Mesenchymal stem cell (in vitro differentiated cells and primary cell): Measurements from ENCODE around the gene ATP2C1.
A peak's percentile ranks its signal among the peaks of the same experiment; 100 is the strongest.

Experiments
- DNase-seq: peaks from one replicate; pipeline ENCODE4 v3.0.0-alpha.2; 2013
- H2AFZ ChIP-seq: one replicate; pipeline ENCODE4 v1.6.1; 2013; ENCODE audit warnings: low read depth, mild to moderate bottlenecking, control low read depth, inconsistent platforms, low read length, moderate library complexity
- H2AK5ac ChIP-seq: 2 replicates; pipeline ENCODE4 v1.6.1; 2013; ENCODE audit warnings: low read length, moderate library complexity, mild to moderate bottlenecking, inconsistent platforms; ENCODE audit not compliant: severe bottlenecking
- H2BK120ac ChIP-seq: one replicate; pipeline ENCODE4 v1.6.1; 2013; ENCODE audit warnings: low read depth, mild to moderate bottlenecking, inconsistent platforms, low read length, moderate library complexity
- H2BK12ac ChIP-seq, 2 experiments: one replicate each; pipeline ENCODE4 v1.6.1; 2013; ENCODE audit warnings: inconsistent platforms in 2 of 2, low read length in 2 of 2, mild to moderate bottlenecking in 2 of 2, moderate library complexity in 2 of 2, control low read depth in 1 of 2
- H2BK15ac ChIP-seq: one replicate; pipeline ENCODE4 v1.6.1; 2013; ENCODE audit warnings: mild to moderate bottlenecking, low read depth, inconsistent platforms; ENCODE audit not compliant: poor library complexity, severe bottlenecking
- H2BK5ac ChIP-seq: 2 replicates; pipeline ENCODE4 v1.6.1; 2013; ENCODE audit warnings: low read depth, mild to moderate bottlenecking, low read length, control low read depth, inconsistent platforms; ENCODE audit not compliant: poor library complexity, severe bottlenecking
- H3K14ac ChIP-seq, 2 experiments: one replicate each; pipeline ENCODE4 v1.6.1; 2013; ENCODE audit warnings: inconsistent platforms in 2 of 2, low read length in 2 of 2, control low read depth in 1 of 2, mild to moderate bottlenecking in 1 of 2, moderate library complexity in 1 of 2
- H3K18ac ChIP-seq, 2 experiments: one replicate each; pipeline ENCODE4 v1.6.1; 2013; ENCODE audit warnings: inconsistent platforms in 2 of 2, low read length in 2 of 2, control low read depth in 1 of 2, low read depth in 1 of 2, mild to moderate bottlenecking in 1 of 2
- H3K23ac ChIP-seq, 2 experiments: one replicate each; pipeline ENCODE4 v1.6.1; 2013; ENCODE audit warnings: inconsistent platforms in 2 of 2, low read length in 2 of 2, mild to moderate bottlenecking in 2 of 2, moderate library complexity in 2 of 2, control low read depth in 1 of 2
- H3K27ac ChIP-seq: 2 replicates; pipeline ENCODE4 v1.5.1; 2013; ENCODE audit warnings: mild to moderate bottlenecking, moderate library complexity, low read length, control low read depth, inconsistent platforms; ENCODE audit not compliant: poor library complexity, severe bottlenecking
- H3K27me3 ChIP-seq, 2 experiments: 2 replicates each; pipeline versions ENCODE4 v1.6.1 to v1.7.0; 2013; ENCODE audit warnings: low read length in 2 of 2, mild to moderate bottlenecking in 2 of 2, moderate library complexity in 2 of 2, control low read depth in 1 of 2, inconsistent platforms in 1 of 2; ENCODE audit not compliant: control insufficient read depth in 1 of 2, insufficient read depth in 1 of 2
- H3K36me3 ChIP-seq, 2 experiments: 2 replicates each; pipeline versions ENCODE4 v1.6.1 to v1.7.0; 2013; ENCODE audit warnings: low read length in 2 of 2, control low read depth in 1 of 2, inconsistent platforms in 1 of 2, low read depth in 1 of 2, mild to moderate bottlenecking in 1 of 2; ENCODE audit not compliant: insufficient read depth in 2 of 2, control insufficient read depth in 1 of 2
- H3K4ac ChIP-seq, 2 experiments: one replicate each; pipeline ENCODE4 v1.6.1; 2013; ENCODE audit warnings: inconsistent platforms in 2 of 2, low read length in 2 of 2, mild to moderate bottlenecking in 2 of 2, moderate library complexity in 2 of 2, control low read depth in 1 of 2, low read depth in 1 of 2
- H3K4me1 ChIP-seq: 2 replicates; pipeline ENCODE4 v1.6.1; 2013; ENCODE audit warnings: low read depth, low read length, control low read depth; ENCODE audit not compliant: control insufficient read depth, insufficient read depth
- H3K4me2 ChIP-seq: 2 replicates; pipeline ENCODE4 v1.6.1; 2013; ENCODE audit warnings: low read length, mild to moderate bottlenecking, inconsistent platforms; ENCODE audit not compliant: poor library complexity, severe bottlenecking
- H3K4me3 ChIP-seq, 2 experiments: 2 replicates each; pipeline versions ENCODE4 v1.5.1 to v1.7.0; 2013; ENCODE audit warnings: low read length in 2 of 2, mild to moderate bottlenecking in 2 of 2, control low read depth in 1 of 2, low read depth in 1 of 2; ENCODE audit not compliant: insufficient read depth in 1 of 2
- H3K79me1 ChIP-seq: replicated peaks from 2 replicates; pipeline ENCODE4 v1.6.1; 2013; ENCODE audit warnings: mild to moderate bottlenecking, control low read depth, low read length, inconsistent platforms; ENCODE audit not compliant: poor library complexity, severe bottlenecking
- H3K9ac ChIP-seq: 2 replicates; pipeline ENCODE4 v1.7.0; 2013; ENCODE audit warnings: mild to moderate bottlenecking, low read length, moderate library complexity
- H3K9me3 ChIP-seq: 2 replicates; pipeline ENCODE4 v1.7.0; 2013; ENCODE audit warnings: mild to moderate bottlenecking, low read length; ENCODE audit not compliant: control insufficient read depth
- H4K8ac ChIP-seq: one replicate; pipeline ENCODE4 v1.6.1; 2013; ENCODE audit warnings: inconsistent platforms, mild to moderate bottlenecking, low read length, moderate library complexity
- H4K91ac ChIP-seq: one replicate; pipeline ENCODE4 v1.6.1; 2013; ENCODE audit warnings: mild to moderate bottlenecking, low read length, inconsistent platforms
- WGBS: methylation state at CpG from one replicate; pipeline ENCODE4 v1.1.7; 2013; ENCODE audit warnings: mixed read lengths; 5-methylcytosine and 5-hydroxymethylcytosine counted together

Gene ATP2C1

GRCh38 chr3:131018970-131019369, 125.1 kb downstream of the ATP2C1 start:
- Histone ChIP-seq H2BK12ac (no peak overlapping the region), H3K14ac (no peak overlapping the region), H3K4me1 (no peaks in the 10 kb centered on the region), H3K18ac (no peak overlapping the region), H4K8ac (peak overlapping the region; percentile 67), H4K91ac (no peak overlapping the region), H3K27me3 (no peaks in the 10 kb centered on the region), H3K4ac (no peak overlapping the region), H3K23ac (no peak overlapping the region), H3K4me3 (no peak overlapping the region), H2AK5ac (no peak overlapping the region), H3K9ac (no peak overlapping the region), H3K79me1 (peaks cover 14% of the 10 kb centered on the region), H2BK5ac (no peak overlapping the region), H3K4me2 (no peak overlapping the region), H2BK15ac (no peak overlapping the region), H2AFZ (no peak overlapping the region), H3K9me3 (no peaks in the 10 kb centered on the region), H3K27ac (no peak overlapping the region), H2BK120ac (no peak overlapping the region), H3K36me3 (peaks cover 3 to 63% of the 10 kb centered on the region in 2 experiments)
- DNase-seq = no peak
- WGBS = 93% methylated on average over 3 of the region's 3 CpGs

- H3K14ac ChIP-seq = no peak overlapping the region
- no peak overlapping the region for H4K91ac ChIP-seq
- H3K4me2 ChIP-seq = no peak overlapping the region
- no peak overlapping the region for H3K4ac ChIP-seq
- H2BK15ac ChIP-seq = no peak overlapping the region
- no peaks in the 10 kb centered on the region for H3K9me3 ChIP-seq
- no peak for DNase-seq
- H3K4me1 ChIP-seq = no peaks in the 10 kb centered on the region
- H3K4me3 ChIP-seq = no peak overlapping the region
- H2BK12ac ChIP-seq = no peak overlapping the region
- H3K79me1 ChIP-seq = peaks cover 19% of the 10 kb centered on the region
- 66% methylated on average over 3 of the region's 5 CpGs for WGBS
- no peak overlapping the region for H4K8ac ChIP-seq
- H3K27ac ChIP-seq = no peak overlapping the region
- H3K27me3 ChIP-seq = no peaks in the 10 kb centered on the region
- no peak overlapping the region for H2BK5ac ChIP-seq
- H3K23ac ChIP-seq = no peak overlapping the region
- H3K36me3 ChIP-seq = peaks cover 3 to 59% of the 10 kb centered on the region in 2 experiments
- no peak overlapping the region for H2AK5ac ChIP-seq
- H2AFZ ChIP-seq = no peak overlapping the region
- H2BK120ac ChIP-seq = no peak overlapping the region
- H3K18ac ChIP-seq = no peak overlapping the region
- no peak overlapping the region for H3K9ac ChIP-seq
These were observed 126.3 kb downstream of the ATP2C1 start for GRCh38 chr3:131020122-131020693.

GRCh38 chr3:131025539-131025938, 131.7 kb downstream of the ATP2C1 start:
- no peak overlapping the region for H4K8ac ChIP-seq
- no peak overlapping the region for H2AK5ac ChIP-seq
- H2AFZ ChIP-seq = no peak overlapping the region
- H3K27ac ChIP-seq = no peak overlapping the region
- H3K27me3 ChIP-seq = no peaks in the 10 kb centered on the region
- 100% methylated on average over 1 of the region's 1 CpG for WGBS
- H3K4me2 ChIP-seq = peak overlapping the region; percentile 49
- peaks cover 3 to 33% of the 10 kb centered on the region in 2 experiments for H3K36me3 ChIP-seq
- DNase-seq = no peak
- H3K14ac ChIP-seq = no peak overlapping the region
- no peak overlapping the region for H4K91ac ChIP-seq
- no peaks in the 10 kb centered on the region for H3K4me1 ChIP-seq
- H3K9me3 ChIP-seq = no peaks in the 10 kb centered on the region
- H3K79me1 ChIP-seq = peaks cover 12% of the 10 kb centered on the region
- no peak overlapping the region for H2BK15ac ChIP-seq
- no peak overlapping the region for H3K23ac ChIP-seq
- H2BK120ac ChIP-seq = no peak overlapping the region
- H3K18ac ChIP-seq = no peak overlapping the region
- H3K4me3 ChIP-seq = peak overlapping the region in 1 of 2 experiments; percentile 98
- peak overlapping the region; percentile 99 for H3K9ac ChIP-seq
- no peak overlapping the region for H2BK12ac ChIP-seq
- H2BK5ac ChIP-seq = no peak overlapping the region
- H3K4ac ChIP-seq = no peak overlapping the region

GRCh38 chr3:131026321-131027151, 132.7 kb downstream of the ATP2C1 start, which contains the start of the genes ASTE1 and NEK11:
Gene ASTE1, minus strand, starts transcription at chr3:131026825. Its CDS starts 1,519 bp downstream, at chr3:131025306.
Gene NEK11, plus strand, starts transcription at chr3:131026877. Its CDS starts 2,832 bp downstream, at chr3:131029709.
- peak within 1 kb of the TSS; percentile 99 for H3K9ac ChIP-seq
- peak within 1 kb of the TSS; percentile 84 for H2AFZ ChIP-seq
- peak within 1 kb of the TSS; percentile 71 to 98 for H3K4me3 ChIP-seq
- peak within 1 kb of the TSS in 1 of 2 experiments; percentile 2 for H3K23ac ChIP-seq
- H3K27me3 ChIP-seq = no peaks in the 10 kb centered on the region
- H2BK5ac ChIP-seq = no peak within 1 kb of the TSS
- peak; percentile 91 for DNase-seq
- H2BK12ac ChIP-seq = peak within 1 kb of the TSS in 1 of 2 experiments; percentile 54
- peaks cover 12% of the 10 kb centered on the region for H3K79me1 ChIP-seq
- H4K91ac ChIP-seq = peak within 1 kb of the TSS; percentile 83
- peak within 1 kb of the TSS in 1 of 2 experiments; percentile 73 for H3K14ac ChIP-seq
- H2AK5ac ChIP-seq = no peak within 1 kb of the TSS
- peaks cover 3 to 38% of the 10 kb centered on the region in 2 experiments for H3K36me3 ChIP-seq
- H3K4me2 ChIP-seq = peak within 1 kb of the TSS; percentile 96
- no peaks in the 10 kb centered on the region for H3K4me1 ChIP-seq
- H3K4ac ChIP-seq = peak within 1 kb of the TSS; percentile 40 to 66
- peak within 1 kb of the TSS; percentile 61 to 85 for H3K18ac ChIP-seq
- no peaks in the 10 kb centered on the region for H3K9me3 ChIP-seq
- peak within 1 kb of the TSS; percentile 94 for H4K8ac ChIP-seq
- 5% methylated on average over 55 of the region's 56 CpGs for WGBS
- H3K27ac ChIP-seq = peak within 1 kb of the TSS; percentile 61
- no peak within 1 kb of the TSS for H2BK120ac ChIP-seq
- H2BK15ac ChIP-seq = peak within 1 kb of the TSS; percentile 74
